ENCODE data around the gene RAB7B.

Gene RAB7B

DNA sequence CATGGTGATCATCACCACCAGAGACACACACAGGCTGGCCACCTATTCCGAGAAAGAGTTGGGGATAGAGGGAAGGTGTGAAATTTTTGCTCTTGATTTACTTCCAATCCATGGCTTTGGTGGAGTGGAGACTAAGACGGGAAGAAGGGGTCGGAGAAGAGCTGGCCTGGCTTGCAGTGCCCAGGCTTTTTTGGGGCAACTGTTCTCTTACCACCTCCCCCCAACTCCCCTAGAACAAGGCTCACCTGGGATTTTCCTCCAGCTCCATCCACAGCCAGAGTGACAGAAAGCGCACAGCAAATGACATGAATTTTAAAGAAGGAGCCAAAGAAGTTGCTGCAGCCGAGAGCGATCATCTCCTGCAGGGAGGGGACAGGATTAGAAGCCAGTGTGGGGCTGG lies 75.9 kb downstream of the RAB7B start:
- no peak for DNase-seq (ENCODE audit: low spot score)
- TF ChIP-seq, protein P1, sequence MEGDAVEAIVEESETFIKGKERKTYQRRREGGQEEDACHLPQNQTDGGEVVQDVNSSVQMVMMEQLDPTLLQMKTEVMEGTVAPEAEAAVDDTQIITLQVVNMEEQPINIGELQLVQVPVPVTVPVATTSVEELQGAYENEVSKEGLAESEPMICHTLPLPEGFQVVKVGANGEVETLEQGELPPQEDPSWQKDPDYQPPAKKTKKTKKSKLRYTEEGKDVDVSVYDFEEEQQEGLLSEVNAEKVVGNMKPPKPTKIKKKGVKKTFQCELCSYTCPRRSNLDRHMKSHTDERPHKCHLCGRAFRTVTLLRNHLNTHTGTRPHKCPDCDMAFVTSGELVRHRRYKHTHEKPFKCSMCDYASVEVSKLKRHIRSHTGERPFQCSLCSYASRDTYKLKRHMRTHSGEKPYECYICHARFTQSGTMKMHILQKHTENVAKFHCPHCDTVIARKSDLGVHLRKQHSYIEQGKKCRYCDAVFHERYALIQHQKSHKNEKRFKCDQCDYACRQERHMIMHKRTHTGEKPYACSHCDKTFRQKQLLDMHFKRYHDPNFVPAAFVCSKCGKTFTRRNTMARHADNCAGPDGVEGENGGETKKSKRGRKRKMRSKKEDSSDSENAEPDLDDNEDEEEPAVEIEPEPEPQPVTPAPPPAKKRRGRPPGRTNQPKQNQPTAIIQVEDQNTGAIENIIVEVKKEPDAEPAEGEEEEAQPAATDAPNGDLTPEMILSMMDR (IDR thresholded peaks at IDR 0.05; ENCODE audit: extremely low read depth, missing control alignments): no peak

Measured in GM20000 (cell line).